Choroid plexus epithelial cell (primary cell): ENCODE results near the gene EXOC3L1.

Experiments
- DNase-seq: peaks from one replicate; pipeline ENCODE4 v3.0.0-alpha.2; 2010; ENCODE audit warnings: low read depth
- H3K4me3 ChIP-seq: 2 replicates; pipeline ENCODE4 v1.5.1; 2011; ENCODE audit warnings: low read depth, mild to moderate bottlenecking, control low read depth, low read length, moderate library complexity
- CTCF ChIP-seq: conservative IDR thresholded peaks from 2 replicates; pipeline ENCODE4 v1.5.1; 2011; ENCODE audit warnings: low read depth, mild to moderate bottlenecking, control low read depth, inconsistent platforms, low read length, moderate library complexity

EXOC3L1 gene

GRCh38 chr16:67201411-67202345, 11.7 kb upstream of the EXOC3L1 start:
- DNase-seq: no peak
- H3K4me3 ChIP-seq: no peak overlapping the region
- TF ChIP-seq CTCF: no peak

GRCh38 chr16:67200491-67200890, 10.6 kb upstream of the EXOC3L1 start:
- no peak for TF ChIP-seq CTCF
- H3K4me3 ChIP-seq: no peak overlapping the region
- no peak for DNase-seq

- no peak overlapping the region for H3K4me3 ChIP-seq
- TF ChIP-seq CTCF: no peak
- DNase-seq: no peak
Measured at GRCh38 chr16:67199808-67200198, 9.9 kb upstream of the EXOC3L1 start.

- H3K4me3 ChIP-seq: no peak within 1 kb of the TSS
- DNase-seq: no peak
- TF ChIP-seq CTCF: peak; percentile 38
Measured at GRCh38 chr16:67199011-67199807, 9.3 kb upstream of the EXOC3L1 start, which contains the start of gene ELMO3. ELMO3 (plus strand) TSS chr16:67199131; CDS start chr16:67199327, 196 bp downstream.

- H3K4me3 ChIP-seq: no peak overlapping the region
- DNase-seq: no peak
- TF ChIP-seq CTCF: peak; percentile 66
Measured at GRCh38 chr16:67198238-67198734, 8.3 kb upstream of the EXOC3L1 start.

GRCh38 chr16:67197704-67198103, 7.8 kb upstream of the EXOC3L1 start:
- TF ChIP-seq CTCF: no peak
- DNase-seq: no peak
- H3K4me3 ChIP-seq: no peak overlapping the region
